Esophagus muscularis mucosa (tissue), 4 donors: Measurements from ENCODE around the gene CRKL.

Source experiments
- EP300 ChIP-seq: sonication (generic); formaldehyde crosslinking; IDR thresholded peaks from one replicate; pipeline ENCODE4 v1.6.1; 2017; ENCODE audit warnings: antibody characterized with exemption
- POLR2A ChIP-seq: fragments of 450-650 bp; IDR thresholded peaks from one replicate; pipeline ENCODE4 v1.6.1; 2017; ENCODE audit warnings: antibody characterized with exemption, moderate library complexity, mild to moderate bottlenecking, low read depth
- TF ChIP-seq, protein P1 (sequence below), 3 experiments: fragments of 200-600 bp in 2 of 3; fragments of 450-650 bp in 1 of 3; sonication (generic) in 2 of 3; IDR thresholded peaks; one replicate each; pipeline ENCODE4 v1.5.1; 2017 to 2019; ENCODE audit warnings: antibody characterized with exemption in 3 of 3, mild to moderate bottlenecking in 2 of 3, moderate library complexity in 1 of 3

DNA sequence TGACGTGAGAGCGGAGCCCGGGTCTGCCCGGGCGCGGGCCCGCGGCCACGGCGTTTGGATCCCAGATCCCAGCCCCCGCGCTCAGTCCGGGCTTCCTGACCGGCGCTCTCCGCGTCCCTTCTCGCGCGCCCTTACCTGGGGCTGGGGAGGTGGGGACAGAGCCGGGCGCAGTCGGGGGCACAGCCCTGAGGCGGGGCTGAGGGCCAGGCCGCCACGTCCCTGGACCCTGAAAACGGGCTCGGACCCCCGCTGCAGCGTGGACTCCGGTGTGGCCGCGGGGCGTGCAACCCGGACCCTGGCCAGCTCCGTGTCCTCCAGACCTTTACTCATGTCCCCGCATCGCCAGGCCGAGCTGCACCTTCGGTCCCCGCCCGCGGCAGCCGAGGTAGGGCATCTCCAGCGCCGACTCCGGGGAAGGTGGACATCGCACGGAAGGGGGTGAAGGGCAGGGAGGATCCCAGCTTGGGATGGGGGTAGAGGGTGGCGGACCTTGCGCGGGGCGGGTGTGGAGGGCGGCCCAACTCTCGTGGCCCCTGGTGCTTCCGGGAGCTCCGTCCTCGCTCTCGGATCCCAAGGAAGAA is 40.0 kb downstream of the CRKL start:
- TF ChIP-seq, protein P1, sequence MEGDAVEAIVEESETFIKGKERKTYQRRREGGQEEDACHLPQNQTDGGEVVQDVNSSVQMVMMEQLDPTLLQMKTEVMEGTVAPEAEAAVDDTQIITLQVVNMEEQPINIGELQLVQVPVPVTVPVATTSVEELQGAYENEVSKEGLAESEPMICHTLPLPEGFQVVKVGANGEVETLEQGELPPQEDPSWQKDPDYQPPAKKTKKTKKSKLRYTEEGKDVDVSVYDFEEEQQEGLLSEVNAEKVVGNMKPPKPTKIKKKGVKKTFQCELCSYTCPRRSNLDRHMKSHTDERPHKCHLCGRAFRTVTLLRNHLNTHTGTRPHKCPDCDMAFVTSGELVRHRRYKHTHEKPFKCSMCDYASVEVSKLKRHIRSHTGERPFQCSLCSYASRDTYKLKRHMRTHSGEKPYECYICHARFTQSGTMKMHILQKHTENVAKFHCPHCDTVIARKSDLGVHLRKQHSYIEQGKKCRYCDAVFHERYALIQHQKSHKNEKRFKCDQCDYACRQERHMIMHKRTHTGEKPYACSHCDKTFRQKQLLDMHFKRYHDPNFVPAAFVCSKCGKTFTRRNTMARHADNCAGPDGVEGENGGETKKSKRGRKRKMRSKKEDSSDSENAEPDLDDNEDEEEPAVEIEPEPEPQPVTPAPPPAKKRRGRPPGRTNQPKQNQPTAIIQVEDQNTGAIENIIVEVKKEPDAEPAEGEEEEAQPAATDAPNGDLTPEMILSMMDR (IDR thresholded peaks at IDR 0.05): no peak
- TF ChIP-seq POLR2A (no peak), EP300 (no peak)
